ENCODE data around the gene ZCCHC10.
"Not testable (repeated sequence)": the region's sequence is repeated elsewhere in the genome, so short reads cannot be mapped to it uniquely, and the experiment has no call there.

Gene ZCCHC10

GRCh38 chr5:133006653-133007052 is 19.7 kb downstream of the ZCCHC10 start:
- no peak for DNase-seq
- ChIA-PET CTCF (no interaction called here), POLR2A (no interaction called here)
- Histone ChIP-seq H3K4me1 (ENCODE audit: control extremely low read depth in 1 of 4, control insufficient read depth in 4 of 4, insufficient read depth in 4 of 4, low read length in 3 of 4) (no peaks in the 10 kb centered on the region), H3K27ac (ENCODE audit: insufficient read depth in 1 of 2, low read depth in 1 of 2, low read length in 2 of 2, poor library complexity in 1 of 2, severe bottlenecking in 2 of 2) (no peak overlapping the region), H3K4me3 (ENCODE audit: control insufficient read depth in 1 of 7, extremely low read depth in 1 of 7, insufficient read depth in 4 of 7, low read depth in 2 of 7, low read length in 6 of 7) (no peak overlapping the region), H3K27me3 (replicated peaks in 2 of 5; ENCODE audit: control insufficient read depth in 4 of 5, insufficient read depth in 5 of 5, low read length in 4 of 5) (no peaks in the 10 kb centered on the region), H3K36me3 (ENCODE audit: control insufficient read depth in 4 of 4, insufficient read depth in 4 of 4, low read length in 3 of 4) (peaks cover 2 to 26% (median 17%) of the 10 kb centered on the region in 4 experiments), H3K9me3 (ENCODE audit: control extremely low read depth in 1 of 5, control insufficient read depth in 4 of 5, insufficient read depth in 2 of 5, low read depth in 1 of 5, low read length in 4 of 5) (no peaks in the 10 kb centered on the region)
- WGBS (ENCODE audit: insufficient coverage), result no CpG with 5 or more reads among the region's 1 CpG

GRCh38 chr5:132999246-132999645 is 27.1 kb downstream of the ZCCHC10 start:
- Histone ChIP-seq H3K27ac (ENCODE audit: insufficient read depth in 1 of 2, low read depth in 1 of 2, low read length in 2 of 2, poor library complexity in 1 of 2, severe bottlenecking in 2 of 2) (no peak overlapping the region), H3K9me3 (ENCODE audit: control extremely low read depth in 1 of 5, control insufficient read depth in 4 of 5, insufficient read depth in 2 of 5, low read depth in 1 of 5, low read length in 4 of 5) (no peaks in the 10 kb centered on the region), H3K36me3 (ENCODE audit: control insufficient read depth in 4 of 4, insufficient read depth in 4 of 4, low read length in 3 of 4) (peaks cover 2 to 18% (median 14%) of the 10 kb centered on the region in 4 experiments), H3K27me3 (replicated peaks in 2 of 5; ENCODE audit: control insufficient read depth in 4 of 5, insufficient read depth in 5 of 5, low read length in 4 of 5) (no peaks in the 10 kb centered on the region), H3K4me3 (ENCODE audit: control insufficient read depth in 1 of 7, extremely low read depth in 1 of 7, insufficient read depth in 4 of 7, low read depth in 2 of 7, low read length in 6 of 7) (no peak overlapping the region), H3K4me1 (ENCODE audit: control extremely low read depth in 1 of 4, control insufficient read depth in 4 of 4, insufficient read depth in 4 of 4, low read length in 3 of 4) (no peaks in the 10 kb centered on the region)
- CTCF ChIA-PET, result no interaction called here
- DNase-seq, result no peak
- no CpG with 5 or more reads among the region's 2 CpGs for WGBS (ENCODE audit: insufficient coverage)
- POLR2A ChIA-PET, result interaction anchor here (0.7 kb wide), 1 partner anchor 74 kb away, joined by 3 read pairs; no protein-coding TSS in a partner anchor

- H3K27ac ChIP-seq (ENCODE audit: insufficient read depth in 1 of 2, low read depth in 1 of 2, low read length in 2 of 2, poor library complexity in 1 of 2, severe bottlenecking in 2 of 2), result no peak overlapping the region
- POLR2A ChIA-PET, result no interaction called here
- CTCF ChIA-PET, result no interaction called here
- peaks cover under 1 to 16% (median 11%) of the 10 kb centered on the region in 4 experiments for H3K36me3 ChIP-seq (ENCODE audit: control insufficient read depth in 4 of 4, insufficient read depth in 4 of 4, low read length in 3 of 4)
- no peak overlapping the region for H3K4me3 ChIP-seq (ENCODE audit: control insufficient read depth in 1 of 7, extremely low read depth in 1 of 7, insufficient read depth in 4 of 7, low read depth in 2 of 7, low read length in 6 of 7)
- H3K9me3 ChIP-seq (ENCODE audit: control extremely low read depth in 1 of 5, control insufficient read depth in 4 of 5, insufficient read depth in 2 of 5, low read depth in 1 of 5, low read length in 4 of 5), result no peaks in the 10 kb centered on the region
- H3K27me3 ChIP-seq (replicated peaks in 2 of 5; ENCODE audit: control insufficient read depth in 4 of 5, insufficient read depth in 5 of 5, low read length in 4 of 5), result no peaks in the 10 kb centered on the region
- H3K4me1 ChIP-seq (ENCODE audit: control extremely low read depth in 1 of 4, control insufficient read depth in 4 of 4, insufficient read depth in 4 of 4, low read length in 3 of 4), result no peaks in the 10 kb centered on the region
- DNase-seq, result no peak
- 86% methylated on average over 1 of the region's 2 CpGs for WGBS (ENCODE audit: insufficient coverage)
These were observed 27.8 kb downstream of the ZCCHC10 start for GRCh38 chr5:132998556-132998955.

GRCh38 chr5:132996307-132996706 is 30.0 kb downstream of the ZCCHC10 start:
- H3K27me3 ChIP-seq (replicated peaks in 2 of 5; ENCODE audit: control insufficient read depth in 4 of 5, insufficient read depth in 5 of 5, low read length in 4 of 5), result no peaks in the 10 kb centered on the region
- no peak overlapping the region for H3K4me3 ChIP-seq (ENCODE audit: control insufficient read depth in 1 of 7, extremely low read depth in 1 of 7, insufficient read depth in 4 of 7, low read depth in 2 of 7, low read length in 6 of 7)
- no peak for DNase-seq
- WGBS (ENCODE audit: insufficient coverage), result no CpG with 5 or more reads among the region's 1 CpG
- ChIA-PET POLR2A (no interaction called here), CTCF (no interaction called here)
- H3K4me1 ChIP-seq (ENCODE audit: control extremely low read depth in 1 of 4, control insufficient read depth in 4 of 4, insufficient read depth in 4 of 4, low read length in 3 of 4), result no peaks in the 10 kb centered on the region
- no peaks in the 10 kb centered on the region for H3K9me3 ChIP-seq (ENCODE audit: control extremely low read depth in 1 of 5, control insufficient read depth in 4 of 5, insufficient read depth in 2 of 5, low read depth in 1 of 5, low read length in 4 of 5)
- no peak overlapping the region for H3K27ac ChIP-seq (ENCODE audit: insufficient read depth in 1 of 2, low read depth in 1 of 2, low read length in 2 of 2, poor library complexity in 1 of 2, severe bottlenecking in 2 of 2)
- H3K36me3 ChIP-seq (ENCODE audit: control insufficient read depth in 4 of 4, insufficient read depth in 4 of 4, low read length in 3 of 4), result peaks cover 0 to 9% (median 4%) of the 10 kb centered on the region in 4 experiments

GRCh38 chr5:132987531-132988408 is 38.6 kb downstream of the ZCCHC10 start:
- Histone ChIP-seq H3K27ac (ENCODE audit: insufficient read depth in 1 of 2, low read depth in 1 of 2, low read length in 2 of 2, poor library complexity in 1 of 2, severe bottlenecking in 2 of 2) (no peak overlapping the region), H3K4me1 (ENCODE audit: control extremely low read depth in 1 of 4, control insufficient read depth in 4 of 4, insufficient read depth in 4 of 4, low read length in 3 of 4) (no peaks in the 10 kb centered on the region), H3K27me3 (replicated peaks in 2 of 5; ENCODE audit: control insufficient read depth in 4 of 5, insufficient read depth in 5 of 5, low read length in 4 of 5) (no peaks in the 10 kb centered on the region), H3K9me3 (ENCODE audit: control extremely low read depth in 1 of 5, control insufficient read depth in 4 of 5, insufficient read depth in 2 of 5, low read depth in 1 of 5, low read length in 4 of 5) (no peaks in the 10 kb centered on the region), H3K4me3 (ENCODE audit: control insufficient read depth in 1 of 7, extremely low read depth in 1 of 7, insufficient read depth in 4 of 7, low read depth in 2 of 7, low read length in 6 of 7) (no peak overlapping the region), H3K36me3 (ENCODE audit: control insufficient read depth in 4 of 4, insufficient read depth in 4 of 4, low read length in 3 of 4) (no peaks in the 10 kb centered on the region)
- POLR2A ChIA-PET, result no interaction called here
- 91% methylated on average over 23 of the region's 28 CpGs for WGBS (ENCODE audit: insufficient coverage)
- CTCF ChIA-PET, result no interaction called here
- no peak for DNase-seq

- H3K36me3 ChIP-seq (ENCODE audit: control insufficient read depth in 4 of 4, insufficient read depth in 4 of 4, low read length in 3 of 4); H3K27me3 ChIP-seq (replicated peaks in 2 of 5; ENCODE audit: control insufficient read depth in 4 of 5, insufficient read depth in 5 of 5, low read length in 4 of 5); DNase-seq; H3K4me1 ChIP-seq (ENCODE audit: control extremely low read depth in 1 of 4, control insufficient read depth in 4 of 4, insufficient read depth in 4 of 4, low read length in 3 of 4); CTCF ChIA-PET; H3K27ac ChIP-seq (ENCODE audit: insufficient read depth in 1 of 2, low read depth in 1 of 2, low read length in 2 of 2, poor library complexity in 1 of 2, severe bottlenecking in 2 of 2); POLR2A ChIA-PET; H3K4me3 ChIP-seq (ENCODE audit: control insufficient read depth in 1 of 7, extremely low read depth in 1 of 7, insufficient read depth in 4 of 7, low read depth in 2 of 7, low read length in 6 of 7); H3K9me3 ChIP-seq (ENCODE audit: control extremely low read depth in 1 of 5, control insufficient read depth in 4 of 5, insufficient read depth in 2 of 5, low read depth in 1 of 5, low read length in 4 of 5): not testable (repeated sequence)
- WGBS (ENCODE audit: insufficient coverage), result no CpG with 5 or more reads among the region's 30 CpGs
These were observed 43.4 kb downstream of the ZCCHC10 start for GRCh38 chr5:132982971-132983370.

- DNase-seq, result peak in 1 of 3 donors; percentile 9
- 95% methylated on average over 2 of the region's 3 CpGs for WGBS (ENCODE audit: insufficient coverage)
- ChIA-PET CTCF (no interaction called here), POLR2A (no interaction called here)
- Histone ChIP-seq H3K27me3 (replicated peaks in 2 of 5; ENCODE audit: control insufficient read depth in 4 of 5, insufficient read depth in 5 of 5, low read length in 4 of 5) (no peaks in the 10 kb centered on the region), H3K4me1 (ENCODE audit: control extremely low read depth in 1 of 4, control insufficient read depth in 4 of 4, insufficient read depth in 4 of 4, low read length in 3 of 4) (no peaks in the 10 kb centered on the region), H3K27ac (ENCODE audit: insufficient read depth in 1 of 2, low read depth in 1 of 2, low read length in 2 of 2, poor library complexity in 1 of 2, severe bottlenecking in 2 of 2) (no peak overlapping the region), H3K36me3 (ENCODE audit: control insufficient read depth in 4 of 4, insufficient read depth in 4 of 4, low read length in 3 of 4) (no peaks in the 10 kb centered on the region), H3K9me3 (ENCODE audit: control extremely low read depth in 1 of 5, control insufficient read depth in 4 of 5, insufficient read depth in 2 of 5, low read depth in 1 of 5, low read length in 4 of 5) (peaks cover 0 to 3% (median 0%) of the 10 kb centered on the region in 5 experiments), H3K4me3 (ENCODE audit: control insufficient read depth in 1 of 7, extremely low read depth in 1 of 7, insufficient read depth in 4 of 7, low read depth in 2 of 7, low read length in 6 of 7) (no peak overlapping the region)
These were observed 45.1 kb downstream of the ZCCHC10 start for GRCh38 chr5:132981288-132981687.

Data from common myeloid progenitor, CD34-positive (primary cell).